Measurements from ENCODE around the gene CPLX1.
"Not testable (repeated sequence)": the region's sequence is repeated elsewhere in the genome, so short reads cannot be mapped to it uniquely, and the experiment has no call there.

The CPLX1 gene

DNA sequence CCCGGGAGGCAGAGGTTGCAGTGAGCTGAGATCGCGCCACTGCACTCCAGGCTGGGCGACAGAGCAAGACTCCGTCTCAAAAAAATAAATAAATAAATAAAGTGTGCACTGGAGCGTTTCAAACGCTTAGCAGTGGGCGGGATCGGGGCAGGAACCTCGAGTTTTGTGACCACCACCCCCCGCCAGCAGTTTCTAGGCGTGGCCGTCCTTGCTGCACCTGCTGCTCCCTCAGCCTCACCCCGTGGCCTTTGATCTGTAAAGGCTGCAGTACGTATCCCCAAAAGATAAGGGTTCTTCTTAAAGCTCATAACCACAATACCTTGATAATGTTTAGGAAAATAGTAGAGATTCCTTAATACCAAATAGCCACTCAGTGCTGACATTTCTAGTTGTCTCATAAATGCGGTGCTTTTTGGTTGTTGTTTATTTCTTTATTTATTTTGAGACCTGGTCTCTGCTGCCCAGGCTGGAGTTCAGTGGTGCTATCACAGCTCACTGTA, 87.1 kb downstream of the CPLX1 start:
- DNase-seq (ENCODE audit: low read depth in 1 of 2, low spot score in 1 of 2) = no peak

DNA sequence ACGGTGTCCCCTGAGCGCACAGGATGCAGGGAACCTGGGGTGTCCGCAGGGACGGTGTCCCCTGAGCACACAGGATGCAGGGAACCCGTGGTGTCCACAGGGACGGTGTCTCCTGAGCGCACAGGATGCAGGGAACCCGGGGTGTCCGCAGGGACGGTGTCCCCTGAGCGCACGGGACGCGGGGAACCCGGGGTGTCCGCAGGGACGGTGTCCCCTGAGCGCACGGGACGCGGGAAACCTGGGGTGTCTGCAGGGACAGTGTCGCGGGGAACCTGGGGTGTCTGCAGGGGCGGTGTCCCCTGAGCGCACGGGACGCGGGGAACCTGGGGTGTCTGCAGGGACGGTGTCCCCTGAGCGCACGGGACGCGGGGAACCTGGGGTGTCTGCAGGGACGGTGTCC, 89.4 kb downstream of the CPLX1 start:
- DNase-seq (ENCODE audit: low read depth in 1 of 2, low spot score in 1 of 2) = not testable (repeated sequence)

DNA sequence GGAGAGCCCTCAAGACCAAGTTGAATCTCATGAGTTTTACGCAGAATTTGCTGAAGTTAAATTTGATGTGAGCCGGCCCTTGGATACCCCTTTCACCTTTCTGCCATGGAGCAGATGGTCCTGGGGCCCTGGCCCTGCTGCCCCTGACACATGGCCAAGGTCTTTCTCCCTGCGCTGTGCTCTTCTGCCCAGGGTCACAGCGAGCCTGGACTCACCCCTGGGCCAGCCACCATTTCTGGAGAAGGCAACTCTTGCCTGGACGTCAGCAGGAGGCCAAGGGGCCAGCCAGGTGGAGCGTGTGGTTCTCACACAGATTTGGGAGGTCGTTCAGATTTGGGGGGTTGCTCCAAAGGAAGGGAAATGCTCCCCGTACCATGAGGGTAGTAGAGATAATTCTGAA, 90.3 kb downstream of the CPLX1 start:
- no peak for DNase-seq (ENCODE audit: low read depth in 1 of 2, low spot score in 1 of 2)

Data from stimulated activated CD4-positive, alpha-beta T cell treated with anti-CD3 and anti-CD28 coated beads, Interleukin-15, amount 100 ng/mL, for 1 hour (primary cell).